Stimulated activated CD8-positive, alpha-beta memory T cell treated with anti-CD3 and anti-CD28 coated beads, Interleukin-7, amount 100 ng/mL, for 1 hour (primary cell): ENCODE measurements around the gene IYD.
"Not testable (repeated sequence)": the region's sequence is repeated elsewhere in the genome, so short reads cannot be mapped to it uniquely, and the experiment has no call there.

ENCODE experiments used
- DNase-seq, 2 donors: peaks; one replicate each; pipeline ENCODE4 v3.0.0-alpha.2; 2020; ENCODE audit warnings: low read depth in 2 of 2

Gene IYD

DNA sequence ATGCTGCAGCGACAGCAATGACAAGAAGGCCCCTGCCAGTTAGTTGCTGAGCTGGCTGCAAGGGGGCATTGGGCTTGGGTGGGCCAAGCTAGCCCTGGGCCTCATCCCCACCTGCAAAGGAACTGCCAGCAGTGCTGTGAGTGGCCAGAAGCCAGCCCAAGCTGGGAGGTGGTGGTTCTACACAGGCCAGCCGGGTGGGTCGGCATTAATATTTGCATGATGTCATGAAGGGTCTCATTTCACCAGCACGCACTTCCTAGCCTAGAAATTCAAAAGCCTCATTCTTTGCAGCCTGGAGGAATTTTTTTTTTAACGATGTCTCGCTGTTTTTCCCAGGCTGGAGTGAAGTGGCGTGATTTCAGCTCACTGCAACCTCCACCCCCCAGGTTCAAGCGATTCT lies 62.0 kb downstream of the IYD start:
- no peak for DNase-seq

DNA sequence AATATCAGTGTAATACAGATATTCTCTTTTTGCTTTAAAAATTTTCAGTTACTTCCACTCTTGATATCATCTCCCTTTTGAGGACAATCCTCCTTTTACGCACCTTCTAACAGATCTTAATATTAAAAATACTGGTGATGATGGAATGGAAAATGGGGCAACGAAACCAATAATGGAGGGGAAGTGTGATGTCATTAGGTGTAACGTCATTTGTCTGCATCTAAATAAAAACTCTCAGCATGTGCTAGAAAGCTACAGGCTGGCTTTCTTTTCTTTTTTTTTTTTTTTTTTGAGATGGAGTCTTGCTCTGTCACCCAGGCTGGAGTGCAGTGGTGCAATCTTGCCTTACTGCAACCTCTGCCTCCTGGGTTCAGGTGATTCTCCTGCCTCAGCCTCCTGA lies 66.5 kb downstream of the IYD start:
- DNase-seq, result no peak

DNA sequence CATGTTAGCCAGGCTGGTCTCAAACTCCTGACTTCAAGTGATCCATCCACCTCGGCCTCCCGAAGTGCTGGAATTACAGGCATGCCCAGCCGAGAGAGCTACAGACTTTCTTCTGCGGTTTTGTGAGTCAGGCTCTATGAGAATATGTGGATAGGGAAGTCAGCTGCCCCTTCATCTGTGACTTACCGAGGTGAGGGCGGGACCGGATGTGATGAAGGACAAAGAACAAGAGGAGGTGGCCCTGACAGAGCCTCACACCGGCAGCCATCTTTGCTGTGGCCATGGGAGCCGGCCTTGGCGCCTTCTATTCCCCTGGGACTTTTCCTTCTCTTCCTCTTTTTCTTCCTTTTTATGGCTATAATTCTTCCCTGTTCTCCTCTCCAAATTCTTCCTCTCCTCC lies 67.0 kb downstream of the IYD start:
- no peak for DNase-seq

DNA sequence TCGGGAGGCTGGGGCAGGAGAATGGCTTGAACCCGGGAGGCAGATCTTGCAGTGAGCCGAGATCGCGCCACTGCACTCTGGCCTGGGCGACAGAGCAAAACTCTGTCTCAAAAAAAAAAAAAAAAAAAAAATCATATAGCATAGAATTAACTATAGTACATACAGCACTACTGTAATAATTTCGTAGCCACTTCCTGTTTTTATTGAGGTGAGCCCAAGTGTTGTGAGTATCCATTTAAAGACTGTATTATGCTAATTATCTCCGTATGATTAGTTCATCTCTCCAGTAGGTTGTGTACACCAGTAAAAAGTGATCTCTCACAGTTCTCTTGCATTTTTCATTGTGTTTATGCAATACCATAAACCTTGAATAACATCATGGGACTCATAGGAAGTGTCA lies 70.6 kb downstream of the IYD start:
- no peak for DNase-seq

DNA sequence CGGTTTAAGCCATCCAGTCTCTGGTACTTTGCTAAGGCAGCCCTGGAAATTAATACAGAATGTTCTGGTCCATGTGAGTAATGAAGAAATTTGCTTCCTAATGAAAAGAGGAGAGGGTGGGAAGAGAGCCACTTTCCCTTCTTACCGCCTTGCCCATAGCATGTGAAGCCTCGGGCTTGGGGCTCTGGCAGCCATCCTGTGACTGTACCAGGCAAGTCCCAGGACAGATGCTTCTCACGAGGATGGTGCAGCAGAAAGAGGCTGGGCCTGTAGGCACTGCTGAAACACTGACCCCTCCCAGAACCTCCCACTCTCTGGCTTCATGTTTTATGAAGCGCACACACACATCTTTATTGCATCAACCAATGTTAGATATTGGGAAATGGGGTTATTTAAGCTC lies 74.8 kb downstream of the IYD start:
- no peak for DNase-seq

DNA sequence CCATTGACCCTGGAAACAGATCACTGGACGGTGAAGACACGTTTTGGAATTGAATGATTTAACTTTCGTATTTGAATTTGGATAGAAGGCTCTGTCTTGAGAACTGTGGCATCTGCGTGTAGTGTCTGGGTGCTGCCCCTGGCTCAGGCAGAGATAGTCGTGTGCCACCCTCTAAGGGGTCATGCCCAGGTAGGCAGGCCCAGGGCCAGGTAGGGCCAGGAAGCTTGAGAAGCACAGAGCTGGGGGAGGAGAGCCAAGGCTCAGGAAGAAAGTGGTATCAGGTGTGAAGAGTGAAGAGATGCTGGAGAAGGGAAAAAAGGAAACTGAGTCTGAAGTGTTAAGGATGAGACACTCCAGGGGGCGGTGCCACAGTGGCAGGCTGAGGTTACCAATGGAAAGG lies 75.5 kb downstream of the IYD start:
- no peak for DNase-seq

DNA sequence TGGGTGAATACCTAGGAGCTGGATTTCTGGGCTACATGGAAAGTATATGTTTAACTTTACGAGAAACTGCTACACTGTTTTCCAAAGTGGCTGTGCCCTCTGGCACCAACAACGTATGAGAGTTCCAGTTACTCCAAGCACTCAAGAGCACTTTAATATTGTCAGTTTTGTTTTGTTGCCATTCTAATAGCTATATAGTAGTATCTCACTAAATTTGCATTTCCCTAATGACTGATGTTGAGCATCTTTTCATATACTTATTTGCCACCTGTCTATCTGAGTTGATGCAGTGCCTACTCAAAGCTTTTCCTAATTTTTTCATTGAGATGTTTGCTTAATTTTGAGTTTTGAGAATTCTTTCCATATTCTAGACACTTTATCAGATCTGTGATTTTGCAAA lies 76.7 kb downstream of the IYD start:
- no peak for DNase-seq

DNA sequence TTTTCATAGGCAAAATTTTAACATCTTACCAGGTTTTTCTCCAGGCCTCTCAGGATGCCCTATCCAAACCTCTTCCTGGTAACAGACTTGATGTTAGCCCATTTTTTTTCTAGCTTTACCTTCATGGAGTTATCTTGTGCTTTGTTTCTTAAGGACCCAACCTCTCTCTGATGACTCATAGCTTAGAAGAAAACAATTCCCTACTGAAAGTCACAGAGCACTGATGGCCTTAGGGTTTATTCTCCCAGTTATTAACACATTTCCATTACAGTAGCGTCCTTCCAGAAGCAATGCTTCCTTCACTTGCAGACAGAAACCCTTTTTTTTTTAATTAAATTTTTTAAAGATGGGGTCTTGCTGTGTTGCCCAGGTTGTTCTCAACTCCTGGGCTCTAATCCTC lies 79.4 kb downstream of the IYD start:
- DNase-seq, result no peak

DNA sequence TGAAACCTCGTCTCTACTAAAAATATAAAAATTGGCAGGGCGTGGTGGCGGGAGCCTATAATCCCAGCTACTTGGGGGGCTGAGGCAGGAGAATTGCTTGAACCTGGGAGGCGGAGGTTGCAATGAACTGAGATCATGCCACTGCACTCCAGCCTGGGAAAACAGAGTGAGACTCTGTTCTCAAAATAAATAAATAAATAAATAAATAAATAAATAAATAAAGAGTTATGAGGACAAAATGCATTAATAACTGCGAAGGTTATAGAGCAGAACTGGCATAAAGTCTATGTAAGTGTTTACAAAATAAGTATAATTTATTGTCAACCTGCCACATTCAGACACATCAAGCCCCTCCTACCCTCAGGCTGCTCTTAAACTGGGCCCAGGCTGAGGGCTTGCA lies 80.2 kb downstream of the IYD start:
- not testable (repeated sequence) for DNase-seq

DNA sequence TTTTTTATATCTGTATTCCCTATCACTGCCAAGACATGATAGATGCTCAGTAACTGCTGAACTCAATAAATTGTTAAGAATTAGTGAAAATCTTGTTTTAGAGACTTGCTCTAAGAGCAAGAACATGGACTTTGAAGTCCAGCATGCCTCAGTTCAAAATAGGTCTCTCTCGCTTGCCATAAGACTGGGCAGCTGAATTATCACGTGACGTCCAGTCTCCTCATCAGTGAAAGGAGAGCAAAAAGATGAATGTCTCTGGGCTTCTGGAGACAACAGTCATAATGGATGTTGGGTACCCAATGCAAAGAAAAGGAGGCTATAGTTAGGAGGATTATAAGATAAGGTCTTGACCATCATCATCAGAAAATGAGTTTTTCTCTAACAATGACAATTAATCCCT lies 82.1 kb downstream of the IYD start:
- no peak for DNase-seq

DNA sequence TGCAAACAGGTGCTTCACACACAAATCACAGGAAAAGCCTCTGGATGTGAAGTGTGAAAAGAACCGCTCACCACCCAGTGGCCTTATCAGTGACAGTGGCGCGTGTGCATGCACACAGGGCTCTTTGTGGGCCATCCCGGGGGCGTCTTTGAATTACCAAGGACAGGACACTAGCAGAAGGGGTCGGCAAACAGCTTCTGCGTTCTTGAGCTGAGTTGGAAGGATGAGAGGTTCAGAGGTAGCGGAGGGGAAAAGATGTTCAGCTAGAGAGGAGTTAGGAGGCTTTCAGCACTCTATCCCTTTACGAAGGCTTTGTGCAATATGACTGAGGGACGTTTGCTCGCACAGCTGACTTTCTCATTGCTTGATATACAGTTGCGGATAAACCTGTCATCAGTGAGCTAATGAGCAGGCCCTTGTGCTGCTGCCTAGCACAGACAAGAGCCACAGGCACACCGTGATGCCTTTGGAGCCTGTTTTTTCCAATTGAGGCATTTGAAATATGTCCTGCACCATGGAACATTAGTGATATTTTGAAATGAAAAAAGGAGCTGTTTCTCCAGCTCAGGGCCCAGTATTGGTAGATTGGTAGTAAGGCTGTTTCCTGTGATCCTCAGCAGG lies 83.1 kb downstream of the IYD start:
- no peak for DNase-seq

DNA sequence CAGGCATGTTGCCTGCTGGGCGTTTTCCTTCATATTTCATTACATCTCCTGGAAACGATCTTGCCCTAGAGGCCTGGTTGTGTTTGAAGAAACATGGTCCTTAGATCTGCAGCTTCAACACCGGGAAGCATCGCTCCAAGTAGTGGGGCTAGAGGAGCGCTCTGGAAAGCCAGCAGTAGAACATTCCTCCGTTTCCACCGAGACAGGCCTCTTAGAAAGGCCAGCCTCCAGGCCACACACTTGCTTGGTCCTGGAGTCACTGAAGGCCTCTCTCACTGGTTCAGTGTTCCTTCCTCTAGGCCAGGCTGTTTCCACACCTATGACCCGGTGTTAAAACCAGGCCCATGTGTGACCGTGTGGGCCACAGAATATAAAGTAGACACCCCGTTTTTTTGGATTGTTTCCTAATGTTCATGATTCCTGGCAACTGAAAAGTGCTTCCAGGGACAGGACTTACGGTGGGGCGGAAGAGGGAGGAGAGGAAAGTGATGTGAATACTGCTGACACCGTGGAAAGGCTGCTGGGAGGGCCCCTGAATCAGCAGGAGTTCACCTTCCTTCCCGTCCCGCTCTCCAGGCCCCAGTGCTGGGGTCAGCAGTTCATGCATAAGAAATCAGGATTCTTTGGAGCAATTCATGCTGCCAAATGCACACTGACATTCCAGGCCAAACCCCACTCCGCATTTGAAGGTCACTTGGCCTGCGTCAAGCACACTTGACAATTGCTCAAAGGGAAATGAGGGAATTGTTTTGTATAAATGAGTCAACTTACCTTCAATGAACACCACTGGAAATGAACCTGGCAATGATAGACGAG lies 83.8 kb downstream of the IYD start:
- no peak for DNase-seq

DNA sequence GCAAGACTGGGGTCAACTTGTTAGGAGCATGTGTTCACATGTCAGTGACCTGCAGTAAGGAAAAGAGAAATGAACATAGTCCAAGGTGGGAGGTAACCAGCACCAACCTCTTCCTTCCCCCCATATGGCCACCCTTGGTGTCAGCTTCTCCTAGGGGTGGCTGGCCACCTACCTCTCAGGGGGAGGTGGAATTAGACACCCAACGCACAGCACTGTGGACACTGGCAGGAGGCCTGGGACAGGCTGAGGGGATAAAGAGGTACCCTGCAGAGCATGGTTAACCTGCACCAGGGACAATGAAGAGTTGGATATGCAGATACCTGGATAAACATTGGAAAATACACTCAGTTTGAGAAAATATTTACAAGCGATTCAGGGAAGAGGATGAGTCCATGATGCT lies 84.5 kb downstream of the IYD start:
- no peak for DNase-seq
